SK-N-SH treated with all-trans-retinoic acid at 6 μM for 48 hours (cell line): ENCODE results near the gene ADGRV1.
A peak's percentile ranks its signal among the peaks of the same experiment; 100 is the strongest.

ENCODE experiments used
- ATAC-seq: fragments of 200-7000 bp; cut with Tn5 transposase; 3 replicates; pipeline ENCODE4 v1.9.1; 2020; ENCODE audit warnings: mild to moderate bottlenecking, moderate library complexity
- ARNTL ChIP-seq: fragments of 450-650 bp; formaldehyde crosslinking; IDR thresholded peaks from 2 replicates; pipeline ENCODE4 v1.5.0; 2020; ENCODE audit warnings: low read depth, mild to moderate bottlenecking, moderate library complexity, borderline replicate concordance
- BACH2 ChIP-seq: fragments of 250-450 bp; sonication (Bioruptor Pico); IDR thresholded peaks from 2 replicates; pipeline ENCODE4 v1.9.0; 2021; ENCODE audit warnings: mild to moderate bottlenecking, borderline replicate concordance
- CREB5 ChIP-seq: fragments of 250-450 bp; sonication (Bioruptor Pico); IDR thresholded peaks from 2 replicates; pipeline ENCODE4 v1.5.1; 2020; ENCODE audit warnings: low read depth, mild to moderate bottlenecking, moderate library complexity
- CSDC2 ChIP-seq: fragments of 250-450 bp; sonication (Bioruptor Pico); IDR thresholded peaks from 2 replicates; pipeline ENCODE4 v1.5.0; 2020; ENCODE audit warnings: mild to moderate bottlenecking, moderate library complexity
- CSRNP3 ChIP-seq: fragments of 250-450 bp; sonication (Bioruptor Pico); IDR thresholded peaks from 2 replicates; pipeline ENCODE4 v1.5.1; 2021; ENCODE audit warnings: mild to moderate bottlenecking, moderate library complexity
- GLIS3 ChIP-seq: fragments of 250-450 bp; sonication (Bioruptor Pico); IDR thresholded peaks from 2 replicates; pipeline ENCODE4 v1.5.0; 2020; ENCODE audit warnings: mild to moderate bottlenecking, moderate library complexity
- ISL1 ChIP-seq: fragments of 250-450 bp; sonication (Bioruptor Pico); IDR thresholded peaks from 2 replicates; pipeline ENCODE4 v2.1.2; 2022; ENCODE audit warnings: mild to moderate bottlenecking, moderate library complexity
- OSR1 ChIP-seq: fragments of 250-450 bp; sonication (Bioruptor Pico); IDR thresholded peaks from 2 replicates; pipeline ENCODE4 v1.8.0; 2022; ENCODE audit warnings: moderate library complexity, mild to moderate bottlenecking, inconsistent platforms
- PATZ1 ChIP-seq: fragments of 250-450 bp; sonication (Bioruptor Pico); IDR thresholded peaks from 2 replicates; pipeline ENCODE4 v1.8.0; 2020; ENCODE audit warnings: mild to moderate bottlenecking, moderate library complexity, borderline replicate concordance
- POU6F1 ChIP-seq: fragments of 250-450 bp; sonication (Bioruptor Pico); IDR thresholded peaks from 2 replicates; pipeline ENCODE4 v1.8.0; 2021; ENCODE audit warnings: low read depth, mild to moderate bottlenecking, moderate library complexity, borderline replicate concordance
- PPARA ChIP-seq: fragments of 250-450 bp; sonication (Bioruptor Pico); IDR thresholded peaks from 2 replicates; pipeline ENCODE4 v1.5.0; 2020; ENCODE audit warnings: mild to moderate bottlenecking, borderline replicate concordance
- RARB ChIP-seq: fragments of 250-450 bp; sonication (Bioruptor Pico); IDR thresholded peaks from 2 replicates; pipeline ENCODE4 v1.8.0; 2021; ENCODE audit warnings: mild to moderate bottlenecking, moderate library complexity
- SNAI2 ChIP-seq: fragments of 250-450 bp; sonication (Bioruptor Pico); IDR thresholded peaks from 2 replicates; pipeline ENCODE4 v1.5.0; 2020; ENCODE audit warnings: mild to moderate bottlenecking, moderate library complexity
- TCF4 ChIP-seq: fragments of 250-450 bp; sonication (Bioruptor Pico); IDR thresholded peaks from 2 replicates; pipeline ENCODE4 v1.8.0; 2021; ENCODE audit warnings: mild to moderate bottlenecking, moderate library complexity, borderline replicate concordance
- TOX ChIP-seq: fragments of 250-450 bp; sonication (Bioruptor Pico); IDR thresholded peaks from 2 replicates; pipeline ENCODE4 v1.8.0; 2021; ENCODE audit warnings: mild to moderate bottlenecking, moderate library complexity, borderline replicate concordance
- TSHZ2 ChIP-seq: fragments of 250-450 bp; sonication (Bioruptor Pico); IDR thresholded peaks from 2 replicates; pipeline ENCODE4 v1.5.0; 2020; ENCODE audit warnings: mild to moderate bottlenecking, moderate library complexity
- ZC3H10 ChIP-seq: fragments of 250-450 bp; sonication (Bioruptor Pico); IDR thresholded peaks from 2 replicates; pipeline ENCODE4 v1.5.1; 2021; ENCODE audit warnings: mild to moderate bottlenecking, moderate library complexity
- ZFP3 ChIP-seq: fragments of 250-450 bp; sonication (Bioruptor Pico); IDR thresholded peaks from 2 replicates; pipeline ENCODE4 v1.5.0; 2020; ENCODE audit warnings: mild to moderate bottlenecking, moderate library complexity
- ZFP30 ChIP-seq: fragments of 450-650 bp; formaldehyde crosslinking; IDR thresholded peaks from 2 replicates; pipeline ENCODE4 v1.5.0; 2022; ENCODE audit warnings: mild to moderate bottlenecking, moderate library complexity
- ZNF70 ChIP-seq: fragments of 450-650 bp; formaldehyde crosslinking; IDR thresholded peaks from 2 replicates; pipeline ENCODE4 v1.5.0; 2020; ENCODE audit warnings: mild to moderate bottlenecking, moderate library complexity

ADGRV1 gene

GRCh38 chr5:90707698-90708097 is 149.1 kb downstream of the ADGRV1 start:
- ATAC-seq: no peak
- TF ChIP-seq CREB5 (CRISPR knock-in tag) (no peak), TCF4 (no peak)
- TF ChIP-seq, all 23 proteins: peak for 0

GRCh38 chr5:90709323-90710155 is 150.9 kb downstream of the ADGRV1 start:
- TF ChIP-seq ZNF70 (no peak), SNAI2 (no peak), ISL1 (CRISPR knock-in tag) (no peak), RARB (CRISPR knock-in tag) (no peak), TOX (CRISPR knock-in tag) (no peak), BACH2 (CRISPR knock-in tag) (no peak), PATZ1 (CRISPR knock-in tag) (no peak), CSDC2 (CRISPR knock-in tag) (no peak), OSR1 (CRISPR knock-in tag) (no peak), ZC3H10 (CRISPR knock-in tag) (no peak), PPARA (no peak), GLIS3 (CRISPR knock-in tag) (no peak), CREB5 (CRISPR knock-in tag) (no peak), CSRNP3 (CRISPR knock-in tag) (no peak)
- peak; percentile 93 for ATAC-seq

GRCh38 chr5:90718387-90718786 is 159.8 kb downstream of the ADGRV1 start:
- no peak for ATAC-seq
- TF ChIP-seq CSRNP3 (CRISPR knock-in tag) (no peak), SNAI2 (no peak)
- TF ChIP-seq, all 23 proteins: peak for 0

- ATAC-seq: no peak
- no peak for TF ChIP-seq BACH2 (CRISPR knock-in tag)
- no peak for TF ChIP-seq CSRNP3 (CRISPR knock-in tag)
- TF ChIP-seq TCF4: no peak
- TF ChIP-seq SNAI2: no peak
- no peak for TF ChIP-seq ARNTL (CRISPR knock-in tag)
- TF ChIP-seq TSHZ2 (CRISPR knock-in tag): no peak
- TF ChIP-seq ZFP30: no peak
- no peak for TF ChIP-seq RARB (CRISPR knock-in tag)
- TF ChIP-seq POU6F1 (CRISPR knock-in tag): no peak
- TF ChIP-seq OSR1 (CRISPR knock-in tag): no peak
- no peak for TF ChIP-seq ZFP3 (CRISPR knock-in tag)
These were observed 181.0 kb downstream of the ADGRV1 start for GRCh38 chr5:90739567-90739966.
